Measurements from ENCODE around the gene VTI1B.

VTI1B gene

DNA sequence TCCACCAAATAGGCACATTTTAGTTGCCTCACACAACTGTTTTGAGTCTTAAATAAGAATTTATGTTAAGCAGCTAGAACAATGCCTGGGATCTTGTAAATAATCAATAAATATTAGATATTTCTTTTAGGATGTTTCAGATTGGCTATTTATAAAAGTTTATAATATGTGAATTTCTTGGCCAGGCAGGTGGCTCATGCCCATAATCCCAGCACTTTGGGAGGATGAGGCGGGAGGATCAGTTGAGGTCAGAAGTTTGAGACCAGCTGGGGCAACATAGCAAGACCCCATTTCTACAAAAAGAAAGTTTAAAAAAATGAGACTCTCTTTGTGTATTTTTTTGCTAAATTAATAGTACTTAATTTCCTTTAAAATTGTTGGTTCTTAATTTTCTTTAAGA lies 33.0 kb downstream of the VTI1B start:
- in situ Hi-C loops (cut with MboI; ENCODE audit: low pct_unique_long_range_greater_than_20kb, low sequenced_read_pairs, unreplicated experiment): no loop called here
- DNase-seq (ENCODE audit: low spot score): no peak
- TF ChIP-seq, protein P1, sequence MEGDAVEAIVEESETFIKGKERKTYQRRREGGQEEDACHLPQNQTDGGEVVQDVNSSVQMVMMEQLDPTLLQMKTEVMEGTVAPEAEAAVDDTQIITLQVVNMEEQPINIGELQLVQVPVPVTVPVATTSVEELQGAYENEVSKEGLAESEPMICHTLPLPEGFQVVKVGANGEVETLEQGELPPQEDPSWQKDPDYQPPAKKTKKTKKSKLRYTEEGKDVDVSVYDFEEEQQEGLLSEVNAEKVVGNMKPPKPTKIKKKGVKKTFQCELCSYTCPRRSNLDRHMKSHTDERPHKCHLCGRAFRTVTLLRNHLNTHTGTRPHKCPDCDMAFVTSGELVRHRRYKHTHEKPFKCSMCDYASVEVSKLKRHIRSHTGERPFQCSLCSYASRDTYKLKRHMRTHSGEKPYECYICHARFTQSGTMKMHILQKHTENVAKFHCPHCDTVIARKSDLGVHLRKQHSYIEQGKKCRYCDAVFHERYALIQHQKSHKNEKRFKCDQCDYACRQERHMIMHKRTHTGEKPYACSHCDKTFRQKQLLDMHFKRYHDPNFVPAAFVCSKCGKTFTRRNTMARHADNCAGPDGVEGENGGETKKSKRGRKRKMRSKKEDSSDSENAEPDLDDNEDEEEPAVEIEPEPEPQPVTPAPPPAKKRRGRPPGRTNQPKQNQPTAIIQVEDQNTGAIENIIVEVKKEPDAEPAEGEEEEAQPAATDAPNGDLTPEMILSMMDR (IDR thresholded peaks at IDR 0.05; ENCODE audit: extremely low read depth, insufficient read depth, missing control alignments): no peak

DNA sequence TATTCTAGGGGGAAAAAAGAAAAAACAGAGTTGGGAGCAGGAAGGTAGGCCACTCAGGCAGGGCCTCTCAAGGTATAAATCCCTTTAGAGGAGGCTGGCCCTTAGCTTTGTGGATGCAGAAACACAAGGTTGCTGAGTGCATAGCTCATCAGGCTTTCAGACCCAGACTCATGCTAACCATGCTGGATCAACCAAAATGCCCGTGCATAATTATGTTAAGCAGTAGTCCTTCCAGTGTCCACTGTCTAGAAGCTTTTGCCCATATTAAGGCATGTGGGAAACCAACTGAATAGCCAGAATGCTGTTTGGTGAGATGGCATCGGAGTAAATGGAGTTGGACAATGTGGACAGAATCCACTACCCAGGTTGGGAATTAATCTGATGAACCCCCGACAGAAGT lies 35.8 kb downstream of the VTI1B start:
- TF ChIP-seq, protein P1 (IDR thresholded peaks at IDR 0.05; ENCODE audit: extremely low read depth, insufficient read depth, missing control alignments): no peak
- no peak for DNase-seq (ENCODE audit: low spot score)
- in situ Hi-C loops (cut with MboI; ENCODE audit: low pct_unique_long_range_greater_than_20kb, low sequenced_read_pairs, unreplicated experiment): no loop called here

DNA sequence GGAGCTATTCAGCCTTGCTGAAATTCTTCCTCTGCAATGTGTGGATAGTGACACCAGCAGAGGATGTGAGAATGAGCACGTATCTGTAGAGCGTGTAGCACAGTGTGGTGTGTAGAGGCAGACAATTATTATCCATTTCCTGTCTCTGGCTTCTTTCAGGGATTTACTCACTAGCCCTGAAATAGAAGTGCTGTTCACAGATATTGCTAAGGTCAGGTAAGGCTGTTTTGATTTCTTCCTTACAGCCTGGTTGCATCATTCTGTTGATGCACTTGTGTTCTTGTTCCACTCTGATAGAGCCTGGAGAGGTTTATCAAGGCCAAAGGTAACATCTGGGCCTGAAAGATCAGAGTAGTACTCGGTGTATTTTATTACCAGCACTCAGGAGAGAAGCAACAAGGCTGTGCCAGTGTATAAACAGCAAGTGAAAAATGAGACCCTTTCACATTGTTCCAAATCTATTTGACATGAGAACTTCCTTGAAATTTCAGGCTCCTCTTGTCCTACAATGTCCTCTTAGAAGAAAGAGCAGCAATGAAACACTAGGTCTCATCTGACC lies 38.0 kb downstream of the VTI1B start:
- TF ChIP-seq, protein P1 (IDR thresholded peaks at IDR 0.05; ENCODE audit: extremely low read depth, insufficient read depth, missing control alignments): no peak
- in situ Hi-C loops (cut with MboI; ENCODE audit: low pct_unique_long_range_greater_than_20kb, low sequenced_read_pairs, unreplicated experiment): no loop called here
- no peak for DNase-seq (ENCODE audit: low spot score)

DNA sequence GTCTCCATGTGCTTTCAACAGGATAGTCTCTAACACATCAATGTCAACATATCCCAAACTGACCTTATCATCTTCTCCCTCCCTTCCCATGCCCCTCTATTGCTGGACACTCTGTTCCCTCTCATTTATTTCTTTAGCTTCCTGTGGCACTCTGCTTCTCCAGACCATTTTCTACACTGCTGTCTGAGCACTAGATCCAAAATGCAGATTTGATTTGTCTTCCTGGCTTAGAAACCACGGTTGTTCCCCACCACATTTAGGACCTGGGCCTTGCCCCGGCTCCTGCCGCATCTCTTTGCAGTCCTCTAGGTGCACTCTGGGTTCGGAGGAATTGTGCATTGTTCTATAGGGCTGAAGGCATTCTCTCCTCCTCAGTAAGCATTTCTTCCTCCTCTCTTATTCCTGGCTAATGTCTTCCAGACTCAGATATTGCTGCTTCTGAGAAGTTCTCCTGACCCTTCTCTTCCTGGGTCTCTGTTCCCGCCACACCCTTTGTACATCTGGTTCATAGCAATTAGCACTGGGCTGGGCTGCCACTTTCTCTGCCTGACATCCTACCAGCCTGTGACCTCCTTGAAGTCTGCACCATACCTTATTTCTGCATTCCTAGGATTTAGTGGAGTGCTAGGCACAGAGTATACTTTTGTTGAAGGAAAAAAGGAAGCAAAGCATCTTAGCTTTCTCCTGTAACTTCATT lies 40.8 kb downstream of the VTI1B start:
- TF ChIP-seq, protein P1 (IDR thresholded peaks at IDR 0.05; ENCODE audit: extremely low read depth, insufficient read depth, missing control alignments): no peak
- in situ Hi-C loops (cut with MboI; ENCODE audit: low pct_unique_long_range_greater_than_20kb, low sequenced_read_pairs, unreplicated experiment): no loop called here
- DNase-seq (ENCODE audit: low spot score): no peak

DNA sequence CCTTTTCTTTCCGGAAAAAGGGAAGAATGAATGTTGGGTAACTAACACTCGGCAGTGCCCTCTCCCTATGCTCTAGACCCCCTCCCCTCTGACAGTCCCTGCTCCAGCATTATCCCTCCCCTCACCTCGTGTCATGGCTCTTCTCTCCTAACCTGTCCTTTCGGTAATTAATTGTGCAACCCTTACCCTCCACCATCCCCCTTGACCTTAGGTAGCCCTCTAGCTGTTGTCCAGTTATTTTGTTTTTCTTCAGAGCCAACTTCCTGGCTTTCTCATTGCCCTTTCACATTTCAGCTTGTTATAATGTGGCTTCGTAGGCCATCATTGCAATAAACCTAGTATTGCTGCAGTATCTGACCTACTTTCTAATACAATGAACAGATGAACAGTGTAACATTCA lies 43.5 kb downstream of the VTI1B start:
- no peak for DNase-seq (ENCODE audit: low spot score)
- in situ Hi-C loops (cut with MboI; ENCODE audit: low pct_unique_long_range_greater_than_20kb, low sequenced_read_pairs, unreplicated experiment): no loop called here
- TF ChIP-seq, protein P1 (IDR thresholded peaks at IDR 0.05; ENCODE audit: extremely low read depth, insufficient read depth, missing control alignments): no peak

DNA sequence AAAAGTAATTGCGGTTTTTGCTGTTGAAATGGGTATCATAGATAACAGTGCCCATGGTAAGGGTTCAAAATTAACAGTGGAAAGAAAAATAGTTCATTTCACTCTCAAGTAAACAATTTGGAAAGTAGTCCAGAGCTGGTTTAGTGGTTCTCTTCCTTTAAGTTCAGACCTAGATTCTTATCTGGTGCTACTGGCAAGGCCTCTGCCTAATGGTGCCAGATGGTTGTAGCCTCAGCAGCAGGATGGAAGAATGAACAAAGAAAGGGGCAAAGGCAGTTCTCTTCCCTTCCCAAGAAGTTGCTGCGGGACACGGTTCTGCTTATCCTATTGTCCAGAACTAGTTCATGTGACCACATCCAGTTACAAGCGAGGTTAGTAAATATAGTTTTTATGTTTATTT lies 44.2 kb downstream of the VTI1B start:
- no peak for DNase-seq (ENCODE audit: low spot score)
- TF ChIP-seq, protein P1 (IDR thresholded peaks at IDR 0.05; ENCODE audit: extremely low read depth, insufficient read depth, missing control alignments): no peak
- in situ Hi-C loops (cut with MboI; ENCODE audit: low pct_unique_long_range_greater_than_20kb, low sequenced_read_pairs, unreplicated experiment): no loop called here

All from GM13977 (cell line).